ENCODE results near the gene MRAP. TPM values are rescaled to one million over a fixed set of nuclear protein-coding genes. Genes with fewer than 3 reads are reported as not detected.

MRAP gene
- total RNA-seq, 1 donor from 2014 or later: 149 TPM

- DNase-seq (ENCODE audit: low spot score): no peak
Observed at GRCh38 chr21:32321480-32321879, 22.8 kb downstream of the MRAP start.

GRCh38 chr21:32322103-32322502 is 23.4 kb downstream of the MRAP start:
- no peak for DNase-seq (ENCODE audit: low spot score)

- DNase-seq (ENCODE audit: low spot score): peak; percentile 45
Observed at GRCh38 chr21:32322676-32323075, 24.0 kb downstream of the MRAP start.

GRCh38 chr21:32325706-32326105 is 27.1 kb downstream of the MRAP start:
- no peak for DNase-seq (ENCODE audit: low spot score)

- no peak for DNase-seq (ENCODE audit: low spot score)
Observed at GRCh38 chr21:32328595-32328994, 29.9 kb downstream of the MRAP start.

- no peak for DNase-seq (ENCODE audit: low spot score)
Observed at GRCh38 chr21:32329331-32329730, 30.7 kb downstream of the MRAP start.

GRCh38 chr21:32329776-32330175 is 31.1 kb downstream of the MRAP start:
- DNase-seq (ENCODE audit: low spot score): no peak

GRCh38 chr21:32330784-32331311 is 32.2 kb downstream of the MRAP start:
- DNase-seq (ENCODE audit: low spot score): no peak

GRCh38 chr21:32331444-32332305 is 33.0 kb downstream of the MRAP start:
- DNase-seq (ENCODE audit: low spot score): no peak

GRCh38 chr21:32332463-32332951 is 33.9 kb downstream of the MRAP start:
- DNase-seq (ENCODE audit: low spot score): no peak

GRCh38 chr21:32333953-32334673 is 35.5 kb downstream of the MRAP start:
- peak; percentile 75 for DNase-seq (ENCODE audit: low spot score)

- no peak for DNase-seq (ENCODE audit: low spot score)
Observed at GRCh38 chr21:32334980-32335531, 36.4 kb downstream of the MRAP start.

- DNase-seq (ENCODE audit: low spot score): no peak
Observed at GRCh38 chr21:32335601-32336575, 37.2 kb downstream of the MRAP start.

GRCh38 chr21:32336711-32337110 is 38.1 kb downstream of the MRAP start:
- DNase-seq (ENCODE audit: low spot score): no peak

- no peak for DNase-seq (ENCODE audit: low spot score)
Observed at GRCh38 chr21:32337206-32337605, 38.6 kb downstream of the MRAP start.

- no peak for DNase-seq (ENCODE audit: low spot score)
Observed at GRCh38 chr21:32338209-32338921, 39.7 kb downstream of the MRAP start.

GRCh38 chr21:32340863-32341848 is 42.5 kb downstream of the MRAP start:
- no peak for DNase-seq (ENCODE audit: low spot score)

GRCh38 chr21:32346951-32347350 is 48.3 kb downstream of the MRAP start:
- no peak for DNase-seq (ENCODE audit: low spot score)

GRCh38 chr21:32347351-32347750 is 48.7 kb downstream of the MRAP start:
- no peak for DNase-seq (ENCODE audit: low spot score)

Measured in mesenteric fat pad (tissue), 1 donor.